Small intestine (tissue), 7 donors: ENCODE measurements around the gene MEF2B. TPM values are rescaled to one million over a fixed set of nuclear protein-coding genes. Genes with fewer than 3 reads are reported as not detected.
"Not testable (repeated sequence)": the region's sequence is repeated elsewhere in the genome, so short reads cannot be mapped to it uniquely, and the experiment has no call there.

Experiments used
- DNase-seq, 2 donors: peaks; one replicate each; pipeline versions ENCODE4 v3.0.0 to v3.0.0-alpha.2; 2013
- FAIRE-seq: peaks from 2 replicates; lab custom pipeline; 2012; peaks lifted over from hg19 to GRCh38; lab: Jason Lieb, UNC
- H3K27ac ChIP-seq, 3 donors: one replicate each; pipeline ENCODE4 v1.5.1; 2013; ENCODE audit warnings: low read length in 2 of 3, mild to moderate bottlenecking in 2 of 3, control low read depth in 1 of 3, inconsistent platforms in 1 of 3, low read depth in 1 of 3, moderate library complexity in 1 of 3
- H3K27me3 ChIP-seq, 3 donors: one replicate each; pipeline ENCODE4 v1.6.1; 2013; ENCODE audit warnings: low read length in 3 of 3, inconsistent platforms in 1 of 3; ENCODE audit not compliant: control insufficient read depth in 3 of 3, insufficient read depth in 3 of 3
- H3K36me3 ChIP-seq, 3 donors: one replicate each; pipeline ENCODE4 v1.6.1; 2013; ENCODE audit warnings: low read length in 3 of 3, inconsistent platforms in 1 of 3, low read depth in 1 of 3, mild to moderate bottlenecking in 1 of 3, moderate library complexity in 1 of 3; ENCODE audit not compliant: control insufficient read depth in 3 of 3, insufficient read depth in 2 of 3
- H3K4me1 ChIP-seq, 3 donors: one replicate each; pipeline ENCODE4 v1.6.1; 2013; ENCODE audit warnings: low read length in 2 of 3, inconsistent platforms in 1 of 3, low read depth in 1 of 3, mild to moderate bottlenecking in 1 of 3, moderate library complexity in 1 of 3; ENCODE audit not compliant: control insufficient read depth in 3 of 3, insufficient read depth in 2 of 3
- H3K4me3 ChIP-seq, 3 donors: one replicate each; pipeline ENCODE4 v1.5.1; 2013; ENCODE audit warnings: low read length in 3 of 3, control low read depth in 1 of 3, inconsistent platforms in 1 of 3, low read depth in 1 of 3, mild to moderate bottlenecking in 1 of 3, moderate library complexity in 1 of 3
- H3K9me3 ChIP-seq, 2 donors: one replicate each; pipeline ENCODE4 v1.6.1; 2013; ENCODE audit warnings: low read depth in 1 of 2, low read length in 1 of 2; ENCODE audit not compliant: control insufficient read depth in 2 of 2, insufficient read depth in 1 of 2
- WGBS, 3 donors: extraction: QIAGEN DNeasy Blood & Tissue Kit; methylation state at CpG; one replicate each; pipeline ENCODE4 v1.1.7; 2013; 5-methylcytosine and 5-hydroxymethylcytosine counted together
- polyA plus RNA-seq, 4 donors: library from polyadenylated mRNA; stranded (reverse) in 3 of 4; unstranded in 1 of 4; fragments of 200-250 nt in 3 of 4; fragments of 120-200 nt in 1 of 4; gene quantifications; one replicate each; pipeline versions ENCODE4 v1.2.1 to v1.2.3, GENCODE V29; 2013
- donor health status: healthy with polysubstance abuse.
- donor health status: control.
- donor health status: control.
- donor health status: Bipolar disorder and iron deficiency.
- donor health status: healthy.

MEF2B gene
- polyA plus RNA-seq, 4 donors = 0.74 to 3.2 (median 2.0) TPM

GRCh38 chr19:19145281-19145680 lies 24.8 kb downstream of the MEF2B start:
- no peaks in the 10 kb centered on the region for H3K27me3 ChIP-seq
- FAIRE-seq = no peak
- no peak overlapping the region for H3K4me3 ChIP-seq
- DNase-seq = no peak
- H3K27ac ChIP-seq = no peak overlapping the region
- peaks cover 0 to 31% (median 0%) of the 10 kb centered on the region in 3 donors for H3K36me3 ChIP-seq
- peaks cover 0 to 3% (median 0%) of the 10 kb centered on the region in 3 donors for H3K4me1 ChIP-seq
- WGBS, 3 donors = 89 to 93% (median 90%) methylated on average over 12 to 17 of the region's 17 CpGs
- H3K9me3 ChIP-seq = peaks cover 0 to 4% of the 10 kb centered on the region in 2 donors

GRCh38 chr19:19142347-19142746 lies 27.7 kb downstream of the MEF2B start:
- Histone ChIP-seq H3K9me3 (peaks cover 0 to 2% of the 10 kb centered on the region in 2 donors), H3K36me3 (peaks cover 0 to 11% (median 0%) of the 10 kb centered on the region in 3 donors), H3K4me1 (peaks cover 0 to 3% (median 0%) of the 10 kb centered on the region in 3 donors), H3K27me3 (peaks cover 0 to 4% (median 0%) of the 10 kb centered on the region in 3 donors), H3K27ac (no peak overlapping the region), H3K4me3 (no peak overlapping the region)
- FAIRE-seq = no peak
- WGBS, 3 donors = 78 to 93% (median 83%) methylated on average over 12 of the region's 12 CpGs
- DNase-seq = no peak

- FAIRE-seq (no peak), DNase-seq (no peak)
- Histone ChIP-seq H3K27me3 (peaks cover 0 to 4% (median 0%) of the 10 kb centered on the region in 3 donors), H3K9me3 (no peaks in the 10 kb centered on the region), H3K4me1 (no peaks in the 10 kb centered on the region), H3K27ac (no peak overlapping the region), H3K36me3 (no peaks in the 10 kb centered on the region), H3K4me3 (no peak overlapping the region)
- 59 to 74% (median 63%) methylated on average over 5 of the region's 5 CpGs for WGBS, 3 donors
Observed at GRCh38 chr19:19140476-19140875, 29.6 kb downstream of the MEF2B start.

- Histone ChIP-seq H3K27me3 (peaks cover 0 to 4% (median 0%) of the 10 kb centered on the region in 3 donors), H3K4me3 (no peak overlapping the region), H3K27ac (no peak overlapping the region), H3K4me1 (no peaks in the 10 kb centered on the region), H3K9me3 (no peaks in the 10 kb centered on the region), H3K36me3 (no peaks in the 10 kb centered on the region)
- WGBS, 3 donors = 41 to 50% (median 42%) methylated on average over 5 of the region's 5 CpGs
- FAIRE-seq (no peak), DNase-seq (no peak)
Observed at GRCh38 chr19:19139876-19140229, 30.2 kb downstream of the MEF2B start.

- H3K27me3 ChIP-seq = peaks cover 0 to 4% (median 0%) of the 10 kb centered on the region in 3 donors
- peak within 1 kb of the TSS in 1 of 3 donors; percentile 69 for H3K27ac ChIP-seq
- FAIRE-seq = no peak
- DNase-seq = peak; percentile 99
- 3% methylated on average over 42 of the region's 42 CpGs for WGBS, 3 donors
- peak within 1 kb of the TSS; percentile 55 to 71 (median 69) for H3K4me3 ChIP-seq
- no peaks in the 10 kb centered on the region for H3K4me1 ChIP-seq
- no peaks in the 10 kb centered on the region for H3K9me3 ChIP-seq
- H3K36me3 ChIP-seq = no peaks in the 10 kb centered on the region
Observed at GRCh38 chr19:19138109-19138981, 31.7 kb downstream of the MEF2B start, which contains the start of gene TMEM161A. Gene TMEM161A, minus strand, starts transcription at chr19:19138478. Its CDS starts 50 bp downstream, at chr19:19138428.

GRCh38 chr19:19137556-19138108 lies 32.4 kb downstream of the MEF2B start:
- whole genome bisulfite sequencing, 3 donors = 13 to 15% (median 15%) methylated on average over 20 to 25 of the region's 25 CpGs
- DNase-seq = no peak
- Histone ChIP-seq H3K27ac (no peak overlapping the region), H3K4me3 (peak overlapping the region; percentile 55 to 71 (median 69)), H3K9me3 (peaks cover 0 to 5% of the 10 kb centered on the region in 2 donors), H3K36me3 (peaks cover 0 to 6% (median 0%) of the 10 kb centered on the region in 3 donors), H3K27me3 (peaks cover 0 to 4% (median 0%) of the 10 kb centered on the region in 3 donors), H3K4me1 (no peaks in the 10 kb centered on the region)
- FAIRE-seq = no peak

- not testable (repeated sequence) for H3K4me1 ChIP-seq, H3K27ac ChIP-seq, H3K27me3 ChIP-seq, H3K4me3 ChIP-seq, DNase-seq, FAIRE-seq
- peaks cover 0 to 14% (median 3%) of the 10 kb centered on the region in 3 donors for H3K36me3 ChIP-seq
- peaks cover 0 to 14% of the 10 kb centered on the region in 2 donors for H3K9me3 ChIP-seq
- WGBS, 3 donors = 83 to 87% (median 85%) methylated on average over 6 of the region's 6 CpGs
Observed at GRCh38 chr19:19135713-19136112, 34.4 kb downstream of the MEF2B start.

GRCh38 chr19:19134687-19135158 lies 35.3 kb downstream of the MEF2B start:
- FAIRE-seq (no peak), DNase-seq (peak; percentile 24 to 65)
- H3K4me1 ChIP-seq = no peaks in the 10 kb centered on the region
- WGBS, 3 donors = 24 to 32% (median 31%) methylated on average over 21 of the region's 21 CpGs
- H3K4me3 ChIP-seq = no peak overlapping the region
- H3K9me3 ChIP-seq = peaks cover 0 to 14% of the 10 kb centered on the region in 2 donors
- H3K27ac ChIP-seq = no peak overlapping the region
- H3K27me3 ChIP-seq = no peaks in the 10 kb centered on the region
- peaks cover 0 to 22% (median 3%) of the 10 kb centered on the region in 3 donors for H3K36me3 ChIP-seq
